ENCODE measurements around the gene BRINP2. TPM values are rescaled to one million over a fixed set of nuclear protein-coding genes. Genes with fewer than 3 reads are reported as not detected.

The BRINP2 gene
- total and polyA plus RNA-seq, 8 donors, result 0.08 to 0.55 (median 0.15) TPM; not detected in 5

DNA sequence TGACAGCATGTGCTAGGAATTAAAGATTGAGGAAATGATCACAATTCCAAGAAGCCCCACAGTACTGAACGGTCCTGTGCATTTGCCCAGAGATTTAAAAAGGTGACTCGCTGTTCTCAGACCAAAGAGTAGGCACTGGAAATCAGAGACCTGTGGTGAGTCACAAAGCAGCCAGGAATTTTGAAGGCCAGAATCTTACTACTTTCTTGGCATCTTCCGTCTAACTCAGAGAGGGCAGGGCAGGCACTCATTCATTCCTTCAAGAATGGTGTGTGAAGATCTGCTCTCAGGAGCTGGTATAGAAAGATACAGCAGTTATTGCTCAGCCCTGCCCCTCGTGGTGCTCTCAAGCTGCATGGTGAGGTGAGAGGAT lies 57.9 kb downstream of the BRINP2 start:
- no peaks in the 10 kb centered on the region for H3K36me3 ChIP-seq
- no peaks in the 10 kb centered on the region for H3K4me1 ChIP-seq
- TF ChIP-seq POLR2A (IDR thresholded peaks at IDR 0.05) (no peak), EP300 (IDR thresholded peaks at IDR 0.05) (no peak), POLR2AphosphoS5 (IDR thresholded peaks at IDR 0.05) (no peak)
- TF ChIP-seq, protein P1, sequence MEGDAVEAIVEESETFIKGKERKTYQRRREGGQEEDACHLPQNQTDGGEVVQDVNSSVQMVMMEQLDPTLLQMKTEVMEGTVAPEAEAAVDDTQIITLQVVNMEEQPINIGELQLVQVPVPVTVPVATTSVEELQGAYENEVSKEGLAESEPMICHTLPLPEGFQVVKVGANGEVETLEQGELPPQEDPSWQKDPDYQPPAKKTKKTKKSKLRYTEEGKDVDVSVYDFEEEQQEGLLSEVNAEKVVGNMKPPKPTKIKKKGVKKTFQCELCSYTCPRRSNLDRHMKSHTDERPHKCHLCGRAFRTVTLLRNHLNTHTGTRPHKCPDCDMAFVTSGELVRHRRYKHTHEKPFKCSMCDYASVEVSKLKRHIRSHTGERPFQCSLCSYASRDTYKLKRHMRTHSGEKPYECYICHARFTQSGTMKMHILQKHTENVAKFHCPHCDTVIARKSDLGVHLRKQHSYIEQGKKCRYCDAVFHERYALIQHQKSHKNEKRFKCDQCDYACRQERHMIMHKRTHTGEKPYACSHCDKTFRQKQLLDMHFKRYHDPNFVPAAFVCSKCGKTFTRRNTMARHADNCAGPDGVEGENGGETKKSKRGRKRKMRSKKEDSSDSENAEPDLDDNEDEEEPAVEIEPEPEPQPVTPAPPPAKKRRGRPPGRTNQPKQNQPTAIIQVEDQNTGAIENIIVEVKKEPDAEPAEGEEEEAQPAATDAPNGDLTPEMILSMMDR (IDR thresholded peaks at IDR 0.05), result no peak
- 68 to 77% (median 72%) methylated on average over 4 of the region's 4 CpGs for WGBS, 5 donors
- peaks cover 0 to 4% (median 0%) of the 10 kb centered on the region in 3 donors for H3K27me3 ChIP-seq
- no peak overlapping the region for H3K4me3 ChIP-seq
- no peak for DNase-seq
- H3K27ac ChIP-seq, result no peak overlapping the region
- no peaks in the 10 kb centered on the region for H3K9me3 ChIP-seq
- intact Hi-C loops (cut with DNase I; ENCODE audit: low total_unique reads), result no loop called here

DNA sequence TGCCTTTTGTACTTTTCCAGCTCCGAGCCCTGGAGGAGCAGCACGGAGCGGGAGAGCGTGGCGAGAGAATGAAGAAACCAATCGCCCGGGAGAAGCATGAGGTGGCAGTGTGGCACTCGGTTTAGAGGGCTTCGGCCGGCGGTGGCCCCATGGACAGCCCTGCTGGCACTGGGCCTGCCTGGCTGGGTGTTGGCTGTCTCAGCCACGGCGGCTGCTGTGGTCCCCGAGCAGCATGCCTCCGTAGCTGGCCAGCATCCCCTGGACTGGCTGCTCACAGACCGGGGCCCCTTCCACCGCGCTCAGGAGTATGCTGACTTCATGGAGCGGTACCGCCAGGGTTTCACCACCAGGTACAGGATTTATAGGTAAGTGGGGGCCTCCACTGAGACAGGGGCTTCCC lies 59.0 kb downstream of the BRINP2 start:
- peaks cover 0 to 4% (median 0%) of the 10 kb centered on the region in 3 donors for H3K27me3 ChIP-seq
- no peaks in the 10 kb centered on the region for H3K36me3 ChIP-seq
- DNase-seq, result no peak
- TF ChIP-seq, protein P1 (IDR thresholded peaks at IDR 0.05), result no peak
- TF ChIP-seq EP300 (IDR thresholded peaks at IDR 0.05) (no peak), POLR2AphosphoS5 (IDR thresholded peaks at IDR 0.05) (no peak), POLR2A (IDR thresholded peaks at IDR 0.05) (no peak)
- intact Hi-C loops (cut with DNase I; ENCODE audit: low total_unique reads), result no loop called here
- H3K4me3 ChIP-seq, result no peak overlapping the region
- 86 to 94% (median 93%) methylated on average over 10 to 20 of the region's 20 CpGs for WGBS, 5 donors
- no peak overlapping the region for H3K27ac ChIP-seq
- no peaks in the 10 kb centered on the region for H3K9me3 ChIP-seq
- H3K4me1 ChIP-seq, result no peaks in the 10 kb centered on the region

- H3K36me3 ChIP-seq, result no peaks in the 10 kb centered on the region
- TF ChIP-seq POLR2AphosphoS5 (IDR thresholded peaks at IDR 0.05), result no peak
- TF ChIP-seq, protein P1 (IDR thresholded peaks at IDR 0.05), result no peak
- TF ChIP-seq POLR2A (IDR thresholded peaks at IDR 0.05), result no peak
- no peak for TF ChIP-seq EP300 (IDR thresholded peaks at IDR 0.05)
- 63 to 85% (median 71%) methylated on average over 4 of the region's 4 CpGs for WGBS, 5 donors
- H3K4me3 ChIP-seq, result no peak overlapping the region
- intact Hi-C loops (cut with DNase I; ENCODE audit: low total_unique reads), result no loop called here
- H3K27me3 ChIP-seq, result peaks cover 0 to 4% (median 0%) of the 10 kb centered on the region in 3 donors
- H3K9me3 ChIP-seq, result no peaks in the 10 kb centered on the region
- H3K4me1 ChIP-seq, result no peaks in the 10 kb centered on the region
- no peak for DNase-seq
- no peak overlapping the region for H3K27ac ChIP-seq
Measured at GRCh38 chr1:177230228-177231016, 59.7 kb downstream of the BRINP2 start.

DNA sequence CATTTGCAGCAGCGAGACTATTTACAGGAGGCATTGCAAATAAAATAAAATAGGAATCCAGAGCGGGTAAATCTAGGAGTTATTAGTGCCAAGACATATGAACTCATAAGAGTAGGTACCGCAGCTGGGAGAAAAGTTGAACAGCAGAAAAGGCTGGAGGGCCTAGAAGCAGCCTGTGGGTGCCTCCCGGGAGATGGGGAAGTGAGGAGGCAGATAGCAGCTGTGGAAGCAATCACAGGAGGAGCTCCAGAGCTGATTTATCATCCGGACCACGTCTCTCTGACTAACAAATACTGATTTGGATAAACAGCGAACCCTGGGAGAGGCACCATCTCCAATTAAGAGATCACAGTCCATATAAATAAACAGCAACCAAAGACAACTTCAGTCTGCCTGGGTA lies 64.6 kb downstream of the BRINP2 start:
- WGBS, 5 donors, result 62 to 73% (median 69%) methylated on average over 7 of the region's 7 CpGs
- no peaks in the 10 kb centered on the region for H3K36me3 ChIP-seq
- TF ChIP-seq, protein P1 (IDR thresholded peaks at IDR 0.05), result no peak
- TF ChIP-seq POLR2A (IDR thresholded peaks at IDR 0.05) (no peak), POLR2AphosphoS5 (IDR thresholded peaks at IDR 0.05) (no peak), EP300 (IDR thresholded peaks at IDR 0.05) (no peak)
- no peaks in the 10 kb centered on the region for H3K27me3 ChIP-seq
- no peak overlapping the region for H3K27ac ChIP-seq
- intact Hi-C loops (cut with DNase I; ENCODE audit: low total_unique reads), result no loop called here
- DNase-seq, result no peak
- H3K9me3 ChIP-seq, result no peaks in the 10 kb centered on the region
- no peaks in the 10 kb centered on the region for H3K4me1 ChIP-seq
- no peak overlapping the region for H3K4me3 ChIP-seq

All from stomach (tissue), 9 donors.